HEK293 (cell line): ENCODE results near the gene PCGF1.

Source experiments
- CTCF ChIA-PET: fragments of 350-600 bp; formaldehyde crosslinking; extraction: SDS; loops from one replicate; lab custom pipeline; 2021; ENCODE audit warnings: antibody characterized with exemption; lab: Yijun Ruan, JAX
- POLR2A ChIA-PET: fragments of 300-600 bp; formaldehyde crosslinking; extraction: SDS; loops from one replicate; lab custom pipeline; 2020; ENCODE audit warnings: antibody characterized with exemption, inconsistent platforms; lab: Yijun Ruan, JAX
- H3K27ac ChIP-seq: fragments of 200-500 bp; sonication (Bioruptor generic); 2 replicates; pipeline ENCODE4 v1.5.1; 2014; ENCODE audit warnings: low read depth, low read length, control low read depth, inconsistent platforms; ENCODE audit errors: extremely low read depth
- H3K36me3 ChIP-seq, 2 experiments: fragments of 200-500 bp in 1 of 2; sonication (Bioruptor generic) in 1 of 2; 1 replicate in 1 of 2; 2 replicates in 1 of 2; pipeline ENCODE4 v1.5.1; 2014 to 2017; ENCODE audit warnings: inconsistent platforms in 2 of 2, low read length in 2 of 2; ENCODE audit not compliant: control insufficient read depth in 2 of 2, insufficient read depth in 1 of 2
- H3K4me1 ChIP-seq: fragments of 200-500 bp; sonication (Bioruptor generic); 2 replicates; pipeline ENCODE4 v1.5.1; 2014; ENCODE audit warnings: mild to moderate bottlenecking, low read length, inconsistent platforms; ENCODE audit not compliant: control insufficient read depth, insufficient read depth
- H3K4me3 ChIP-seq: 2 replicates; pipeline ENCODE4 v1.5.1; 2011; ENCODE audit warnings: low read depth, mild to moderate bottlenecking, control low read depth, low read length, moderate library complexity
- H3K9me3 ChIP-seq: fragments of 200-500 bp; sonication (Bioruptor generic); 2 replicates; pipeline ENCODE4 v1.5.1; 2014; ENCODE audit warnings: low read depth, low read length, inconsistent platforms; ENCODE audit not compliant: control insufficient read depth, insufficient read depth
- CTCF ChIP-seq: fragments of 450-650 bp; formaldehyde crosslinking; IDR thresholded peaks from 2 replicates; pipeline ENCODE4 v1.5.1; 2016; ENCODE audit warnings: missing biosample characterization, missing genetic modification characterization
- ELK4 ChIP-seq: IDR thresholded peaks from 2 replicates; pipeline ENCODE4 v1.6.1; 2011; ENCODE audit warnings: mild to moderate bottlenecking, low read depth, low read length, borderline replicate concordance
- ZNF148 ChIP-seq: fragments of 450-650 bp; formaldehyde crosslinking; IDR thresholded peaks from 2 replicates; pipeline ENCODE4 v1.5.0; 2017; ENCODE audit warnings: missing biosample characterization, missing genetic modification characterization, borderline replicate concordance
- ZNF155 ChIP-seq: fragments of 450-650 bp; formaldehyde crosslinking; IDR thresholded peaks from 2 replicates; pipeline ENCODE4 v1.5.1; 2016; ENCODE audit warnings: missing biosample characterization, missing genetic modification characterization
- ZNF18 ChIP-seq: fragments of 450-650 bp; formaldehyde crosslinking; IDR thresholded peaks from 2 replicates; pipeline ENCODE4 v1.5.1; 2016; ENCODE audit warnings: missing biosample characterization, missing genetic modification characterization
- ZNF223 ChIP-seq: fragments of 450-650 bp; formaldehyde crosslinking; IDR thresholded peaks from 2 replicates; pipeline ENCODE4 v1.5.1; 2016; ENCODE audit warnings: missing biosample characterization, missing genetic modification characterization
- ZNF274 ChIP-seq, 2 experiments: fragments of 200-500 bp in 1 of 2; fragments of 450-650 bp in 1 of 2; sonication (Bioruptor generic) in 1 of 2; formaldehyde crosslinking in 1 of 2; IDR thresholded peaks; 2 replicates each; pipeline versions ENCODE4 v1.5.1 to v1.6.1; 2014 to 2016; ENCODE audit warnings: borderline replicate concordance in 1 of 2, inconsistent platforms in 1 of 2, low read length in 1 of 2, missing biosample characterization in 1 of 2, missing genetic modification characterization in 1 of 2
- ZNF362 ChIP-seq: fragments of 450-650 bp; formaldehyde crosslinking; IDR thresholded peaks from 2 replicates; pipeline ENCODE4 v1.5.1; 2016; ENCODE audit warnings: missing biosample characterization, missing genetic modification characterization
- ZNF529 ChIP-seq: fragments of 450-650 bp; formaldehyde crosslinking; IDR thresholded peaks from 2 replicates; pipeline ENCODE4 v1.5.1; 2017; ENCODE audit warnings: missing genetic modification characterization, missing biosample characterization; ENCODE audit not compliant: insufficient replicate concordance
- ZNF664 ChIP-seq: fragments of 450-650 bp; formaldehyde crosslinking; IDR thresholded peaks from 2 replicates; pipeline ENCODE4 v1.5.1; 2016; ENCODE audit warnings: missing biosample characterization, missing genetic modification characterization
- ZNF791 ChIP-seq: fragments of 450-650 bp; formaldehyde crosslinking; IDR thresholded peaks from 2 replicates; pipeline ENCODE4 v1.5.1; 2016; ENCODE audit warnings: missing biosample characterization, missing genetic modification characterization
- ZNF843 ChIP-seq: fragments of 450-650 bp; formaldehyde crosslinking; IDR thresholded peaks from 2 replicates; pipeline ENCODE4 v1.5.1; 2016; ENCODE audit warnings: missing biosample characterization, missing genetic modification characterization

PCGF1 gene

GRCh38 chr2:74472086-74472944 lies 35.2 kb downstream of the PCGF1 start, which contains the start of gene MRPL53 (continued):
- TF ChIP-seq ZNF148 (tag by site-specific recombination) (no peak), ZNF223 (tag by site-specific recombination) (no peak), ZNF791 (tag by site-specific recombination) (no peak)

GRCh38 chr2:74471332-74472065 lies 36.0 kb downstream of the PCGF1 start:
- Histone ChIP-seq H3K9me3 (no peaks in the 10 kb centered on the region), H3K4me3 (peak overlapping the region; percentile 55), H3K27ac (peak overlapping the region; percentile 87), H3K4me1 (0 out of 2 replicates have a peak, but pooled peaks cover 2% of the 10 kb centered on the region), H3K36me3 (peaks cover 14 to 23% of the 10 kb centered on the region in 2 experiments; a peak in 2 of 3 replicates)
- POLR2A ChIA-PET, result interaction anchor here (0.6 to 4.0 kb wide), 8 partner anchors 10 to 293 kb away, joined by 3 to 44 read pairs (median 4); partner anchors contain the start of genes AUP1, CCDC142, HTRA2 and TTC31
- no peak for TF ChIP-seq ZNF18
- TF ChIP-seq ELK4, result no peak
- TF ChIP-seq ZNF274 (IDR thresholded peaks at IDR 0.05; ENCODE audit: low read length), result no peak
- TF ChIP-seq ZNF274 (tag by site-specific recombination; IDR thresholded peaks at IDR 0.05; ENCODE audit: borderline replicate concordance), result no peak
- peak; percentile 92 for TF ChIP-seq ZNF362 (tag by site-specific recombination)
- no peak for TF ChIP-seq CTCF (tag by site-specific recombination)
- no peak for TF ChIP-seq ZNF843 (tag by site-specific recombination)
- TF ChIP-seq ZNF664 (tag by site-specific recombination), result no peak
- TF ChIP-seq ZNF529 (tag by site-specific recombination), result no peak
- TF ChIP-seq ZNF155 (tag by site-specific recombination), result no peak
- CTCF ChIA-PET, result no interaction called here
